ENCODE results near the gene PLIN1.
A peak's percentile ranks its signal among the peaks of the same experiment; 100 is the strongest.

Gene PLIN1

GRCh38 chr15:89653578-89653977, 25.6 kb downstream of the PLIN1 start:
- H3K4me1 Mint-ChIP-seq (ENCODE audit: low read depth): peaks cover 8% of the 10 kb centered on the region
- intact Hi-C loops (cut with micrococcal nuclease): no loop called here
- H3K36me3 Mint-ChIP-seq (ENCODE audit: low read depth): no peaks in the 10 kb centered on the region
- peaks cover 50% of the 10 kb centered on the region for H3K27me3 Mint-ChIP-seq
- no peaks in the 10 kb centered on the region for H3K9me3 Mint-ChIP-seq
- H3K4me3 Mint-ChIP-seq: no peak overlapping the region
- H3K27ac Mint-ChIP-seq: no peak overlapping the region

- H3K27ac Mint-ChIP-seq: no peak overlapping the region
- peaks cover 8% of the 10 kb centered on the region for H3K4me1 Mint-ChIP-seq (ENCODE audit: low read depth)
- H3K36me3 Mint-ChIP-seq (ENCODE audit: low read depth): no peaks in the 10 kb centered on the region
- intact Hi-C loops (cut with micrococcal nuclease): no loop called here
- H3K9me3 Mint-ChIP-seq: no peaks in the 10 kb centered on the region
- H3K4me3 Mint-ChIP-seq: no peak overlapping the region
- peaks cover 48% of the 10 kb centered on the region for H3K27me3 Mint-ChIP-seq
Observed at GRCh38 chr15:89652666-89653065, 26.5 kb downstream of the PLIN1 start.

- intact Hi-C loops (cut with micrococcal nuclease): no loop called here
- H3K4me1 Mint-ChIP-seq (ENCODE audit: low read depth): peaks cover 11% of the 10 kb centered on the region
- peaks cover 50% of the 10 kb centered on the region for H3K27me3 Mint-ChIP-seq
- no peaks in the 10 kb centered on the region for H3K9me3 Mint-ChIP-seq
- H3K27ac Mint-ChIP-seq: no peak overlapping the region
- no peak overlapping the region for H3K4me3 Mint-ChIP-seq
- no peaks in the 10 kb centered on the region for H3K36me3 Mint-ChIP-seq (ENCODE audit: low read depth)
Observed at GRCh38 chr15:89652131-89652530, 27.0 kb downstream of the PLIN1 start.

- Mint-ChIP-seq H3K27ac (no peak overlapping the region), H3K4me3 (no peak overlapping the region), H3K4me1 (ENCODE audit: low read depth) (peaks cover 11% of the 10 kb centered on the region), H3K27me3 (peaks cover 32% of the 10 kb centered on the region), H3K9me3 (no peaks in the 10 kb centered on the region), H3K36me3 (ENCODE audit: low read depth) (no peaks in the 10 kb centered on the region)
- intact Hi-C loops (cut with micrococcal nuclease): loop anchor here (5.0 kb wide), 1 partner anchor 238 kb away; no protein-coding TSS in a partner anchor
Observed at GRCh38 chr15:89649716-89650115, 29.5 kb downstream of the PLIN1 start.

GRCh38 chr15:89649013-89649625, 30.0 kb downstream of the PLIN1 start:
- no peak overlapping the region for H3K4me3 Mint-ChIP-seq
- no peak overlapping the region for H3K27ac Mint-ChIP-seq
- peaks cover 5% of the 10 kb centered on the region for H3K4me1 Mint-ChIP-seq (ENCODE audit: low read depth)
- intact Hi-C loops (cut with micrococcal nuclease): loop anchor here (5.0 kb wide), 1 partner anchor 238 kb away; no protein-coding TSS in a partner anchor
- no peaks in the 10 kb centered on the region for H3K36me3 Mint-ChIP-seq (ENCODE audit: low read depth)
- H3K27me3 Mint-ChIP-seq: peaks cover 26% of the 10 kb centered on the region
- H3K9me3 Mint-ChIP-seq: no peaks in the 10 kb centered on the region

- H3K9me3 Mint-ChIP-seq: no peaks in the 10 kb centered on the region
- H3K27ac Mint-ChIP-seq: no peak overlapping the region
- peaks cover 5% of the 10 kb centered on the region for H3K4me1 Mint-ChIP-seq (ENCODE audit: low read depth)
- no peak overlapping the region for H3K4me3 Mint-ChIP-seq
- intact Hi-C loops (cut with micrococcal nuclease): loop anchor here (5.0 kb wide), 1 partner anchor 239 kb away; no protein-coding TSS in a partner anchor
- H3K36me3 Mint-ChIP-seq (ENCODE audit: low read depth): no peaks in the 10 kb centered on the region
- peaks cover 19% of the 10 kb centered on the region for H3K27me3 Mint-ChIP-seq
Observed at GRCh38 chr15:89648106-89649012, 30.8 kb downstream of the PLIN1 start.

GRCh38 chr15:89647191-89647851, 31.8 kb downstream of the PLIN1 start:
- Mint-ChIP-seq H3K4me1 (ENCODE audit: low read depth) (peaks cover 5% of the 10 kb centered on the region), H3K9me3 (no peaks in the 10 kb centered on the region), H3K27me3 (peaks cover 11% of the 10 kb centered on the region), H3K36me3 (ENCODE audit: low read depth) (no peaks in the 10 kb centered on the region), H3K4me3 (peak overlapping the region; percentile 41), H3K27ac (peak overlapping the region; percentile 37)
- intact Hi-C loops (cut with micrococcal nuclease): loop anchor here (5.0 kb wide), 1 partner anchor 240 kb away; no protein-coding TSS in a partner anchor

- H3K9me3 Mint-ChIP-seq: no peaks in the 10 kb centered on the region
- no peak overlapping the region for H3K27ac Mint-ChIP-seq
- no peak overlapping the region for H3K4me3 Mint-ChIP-seq
- no peaks in the 10 kb centered on the region for H3K36me3 Mint-ChIP-seq (ENCODE audit: low read depth)
- peaks cover 5% of the 10 kb centered on the region for H3K4me1 Mint-ChIP-seq (ENCODE audit: low read depth)
- H3K27me3 Mint-ChIP-seq: peaks cover 9% of the 10 kb centered on the region
- intact Hi-C loops (cut with micrococcal nuclease): loop anchor here (5.0 kb wide), 1 partner anchor 241 kb away; no protein-coding TSS in a partner anchor
Observed at GRCh38 chr15:89646416-89647141, 32.6 kb downstream of the PLIN1 start.

- intact Hi-C loops (cut with micrococcal nuclease): loop anchor here (5.0 kb wide), 1 partner anchor 242 kb away; no protein-coding TSS in a partner anchor
- peaks cover 5% of the 10 kb centered on the region for H3K4me1 Mint-ChIP-seq (ENCODE audit: low read depth)
Observed at GRCh38 chr15:89645680-89646079, 33.5 kb downstream of the PLIN1 start.

GRCh38 chr15:89642106-89642505, 37.1 kb downstream of the PLIN1 start:
- H3K4me1 Mint-ChIP-seq (ENCODE audit: low read depth): peaks cover 2% of the 10 kb centered on the region
- H3K4me3 Mint-ChIP-seq: no peak overlapping the region
- H3K27me3 Mint-ChIP-seq: peaks cover 3% of the 10 kb centered on the region
- intact Hi-C loops (cut with micrococcal nuclease): no loop called here
- H3K36me3 Mint-ChIP-seq (ENCODE audit: low read depth): no peaks in the 10 kb centered on the region
- no peak overlapping the region for H3K27ac Mint-ChIP-seq
- H3K9me3 Mint-ChIP-seq: no peaks in the 10 kb centered on the region

More at GRCh38 chr15:89645680-89646079, 33.5 kb downstream of the PLIN1 start:
- H3K9me3 Mint-ChIP-seq: no peaks in the 10 kb centered on the region
- H3K27me3 Mint-ChIP-seq: peaks cover 9% of the 10 kb centered on the region
- H3K36me3 Mint-ChIP-seq (ENCODE audit: low read depth): no peaks in the 10 kb centered on the region
- no peak overlapping the region for H3K27ac Mint-ChIP-seq
- H3K4me3 Mint-ChIP-seq: no peak overlapping the region

- intact Hi-C loops (cut with micrococcal nuclease): no loop called here
- no peaks in the 10 kb centered on the region for H3K4me1 Mint-ChIP-seq (ENCODE audit: low read depth)
- H3K27me3 Mint-ChIP-seq: no peaks in the 10 kb centered on the region
- no peak overlapping the region for H3K4me3 Mint-ChIP-seq
- no peak overlapping the region for H3K27ac Mint-ChIP-seq
- peaks cover under 1% of the 10 kb centered on the region for H3K9me3 Mint-ChIP-seq
- no peaks in the 10 kb centered on the region for H3K36me3 Mint-ChIP-seq (ENCODE audit: low read depth)
Observed at GRCh38 chr15:89641053-89641452, 38.1 kb downstream of the PLIN1 start.

- H3K4me3 Mint-ChIP-seq: no peak overlapping the region
- H3K27ac Mint-ChIP-seq: no peak overlapping the region
- H3K9me3 Mint-ChIP-seq: peaks cover 8% of the 10 kb centered on the region
- no peaks in the 10 kb centered on the region for H3K4me1 Mint-ChIP-seq (ENCODE audit: low read depth)
- H3K36me3 Mint-ChIP-seq (ENCODE audit: low read depth): no peaks in the 10 kb centered on the region
- intact Hi-C loops (cut with micrococcal nuclease): no loop called here
- H3K27me3 Mint-ChIP-seq: no peaks in the 10 kb centered on the region
Observed at GRCh38 chr15:89640245-89640644, 38.9 kb downstream of the PLIN1 start.

GRCh38 chr15:89633585-89633984, 45.6 kb downstream of the PLIN1 start:
- intact Hi-C loops (cut with micrococcal nuclease): no loop called here
- H3K4me1 Mint-ChIP-seq (ENCODE audit: low read depth): peaks cover 4% of the 10 kb centered on the region
- no peaks in the 10 kb centered on the region for H3K27me3 Mint-ChIP-seq
- H3K4me3 Mint-ChIP-seq: no peak overlapping the region
- H3K27ac Mint-ChIP-seq: no peak overlapping the region
- H3K36me3 Mint-ChIP-seq (ENCODE audit: low read depth): peaks cover 26% of the 10 kb centered on the region
- H3K9me3 Mint-ChIP-seq: peaks cover 43% of the 10 kb centered on the region

All from dendritic cell treated with granulocyte-macrophage colony-stimulating factor and Interleukin-4, amounts not matched to agents 40 ng/mL and 50 ng/mL, for 4 days (primary cell).